GM18519 (cell line): ENCODE results near the gene PLGRKT.
"Not testable (repeated sequence)": the region's sequence is repeated elsewhere in the genome, so short reads cannot be mapped to it uniquely, and the experiment has no call there.

ENCODE experiments used
- ATAC-seq: cut with Tn5 transposase; IDR thresholded peaks from one replicate; pipeline ENCODE4 v1.9.1; 2021; ENCODE audit warnings: mild to moderate bottlenecking, moderate library complexity; ENCODE audit not compliant: unreplicated experiment, low FRiP score

Gene PLGRKT

GRCh38 chr9:5433841-5434810 is 3.6 kb downstream of the PLGRKT start:
- not testable (repeated sequence) for ATAC-seq

GRCh38 chr9:5433328-5433727 is 4.4 kb downstream of the PLGRKT start:
- ATAC-seq, result not testable (repeated sequence)

- ATAC-seq, result not testable (repeated sequence)
These were observed 4.8 kb downstream of the PLGRKT start for GRCh38 chr9:5432890-5433289.

GRCh38 chr9:5430912-5431311 is 6.8 kb downstream of the PLGRKT start:
- no peak for ATAC-seq

GRCh38 chr9:5429873-5430564 is 7.7 kb downstream of the PLGRKT start:
- no peak for ATAC-seq

GRCh38 chr9:5428794-5429528 is 8.8 kb downstream of the PLGRKT start:
- no peak for ATAC-seq

- ATAC-seq, result no peak
These were observed 9.6 kb downstream of the PLGRKT start for GRCh38 chr9:5428172-5428571.

GRCh38 chr9:5427005-5427404 is 10.7 kb downstream of the PLGRKT start:
- no peak for ATAC-seq

- no peak for ATAC-seq
These were observed 12.6 kb downstream of the PLGRKT start for GRCh38 chr9:5425006-5425628.

GRCh38 chr9:5422276-5422675 is 15.4 kb downstream of the PLGRKT start:
- no peak for ATAC-seq

GRCh38 chr9:5421163-5421562 is 16.6 kb downstream of the PLGRKT start:
- no peak for ATAC-seq

- ATAC-seq, result no peak
These were observed 17.7 kb downstream of the PLGRKT start for GRCh38 chr9:5419987-5420386.

- no peak for ATAC-seq
These were observed 19.2 kb downstream of the PLGRKT start for GRCh38 chr9:5418481-5418880.

- ATAC-seq, result no peak
These were observed 20.8 kb downstream of the PLGRKT start for GRCh38 chr9:5416953-5417352.

- ATAC-seq, result no peak
These were observed 29.1 kb downstream of the PLGRKT start for GRCh38 chr9:5408596-5408995.

GRCh38 chr9:5402217-5402616 is 35.5 kb downstream of the PLGRKT start:
- no peak for ATAC-seq

- ATAC-seq, result not testable (repeated sequence)
These were observed 40.2 kb downstream of the PLGRKT start for GRCh38 chr9:5397547-5397946.

- ATAC-seq, result no peak
These were observed 42.3 kb downstream of the PLGRKT start for GRCh38 chr9:5395428-5395827.

- not testable (repeated sequence) for ATAC-seq
These were observed 43.7 kb downstream of the PLGRKT start for GRCh38 chr9:5393976-5394375.

- ATAC-seq, result no peak
These were observed 44.2 kb downstream of the PLGRKT start for GRCh38 chr9:5393497-5393896.
